ENCODE measurements around the gene GRIK5.

The GRIK5 gene

DNA sequence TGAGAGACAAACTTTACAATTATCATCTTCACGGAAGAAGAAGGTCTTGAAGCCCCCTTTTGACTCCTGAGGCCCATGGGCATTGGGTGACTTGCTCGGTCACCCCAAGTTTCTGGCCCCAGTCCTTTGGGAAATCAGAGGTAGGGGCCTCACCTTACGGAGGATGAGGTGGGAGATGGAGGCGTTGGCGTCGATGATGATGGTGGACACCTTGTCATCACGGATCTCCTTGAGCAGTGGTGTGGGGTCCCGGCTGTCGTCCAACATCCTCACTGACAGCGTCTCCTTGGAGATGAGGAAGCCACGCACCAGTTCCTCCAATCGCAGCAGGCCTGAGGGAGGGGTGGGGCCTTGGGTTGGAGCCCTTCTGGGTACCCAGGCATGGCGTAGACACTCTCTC lies 10.8 kb downstream of the GRIK5 start:
- no peak for TF ChIP-seq ZFX (IDR thresholded peaks at IDR 0.05)
- TF ChIP-seq, protein P1, sequence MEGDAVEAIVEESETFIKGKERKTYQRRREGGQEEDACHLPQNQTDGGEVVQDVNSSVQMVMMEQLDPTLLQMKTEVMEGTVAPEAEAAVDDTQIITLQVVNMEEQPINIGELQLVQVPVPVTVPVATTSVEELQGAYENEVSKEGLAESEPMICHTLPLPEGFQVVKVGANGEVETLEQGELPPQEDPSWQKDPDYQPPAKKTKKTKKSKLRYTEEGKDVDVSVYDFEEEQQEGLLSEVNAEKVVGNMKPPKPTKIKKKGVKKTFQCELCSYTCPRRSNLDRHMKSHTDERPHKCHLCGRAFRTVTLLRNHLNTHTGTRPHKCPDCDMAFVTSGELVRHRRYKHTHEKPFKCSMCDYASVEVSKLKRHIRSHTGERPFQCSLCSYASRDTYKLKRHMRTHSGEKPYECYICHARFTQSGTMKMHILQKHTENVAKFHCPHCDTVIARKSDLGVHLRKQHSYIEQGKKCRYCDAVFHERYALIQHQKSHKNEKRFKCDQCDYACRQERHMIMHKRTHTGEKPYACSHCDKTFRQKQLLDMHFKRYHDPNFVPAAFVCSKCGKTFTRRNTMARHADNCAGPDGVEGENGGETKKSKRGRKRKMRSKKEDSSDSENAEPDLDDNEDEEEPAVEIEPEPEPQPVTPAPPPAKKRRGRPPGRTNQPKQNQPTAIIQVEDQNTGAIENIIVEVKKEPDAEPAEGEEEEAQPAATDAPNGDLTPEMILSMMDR (conservative IDR thresholded peaks at IDR 0.05): no peak
- no peak overlapping the region for H3K27ac ChIP-seq

DNA sequence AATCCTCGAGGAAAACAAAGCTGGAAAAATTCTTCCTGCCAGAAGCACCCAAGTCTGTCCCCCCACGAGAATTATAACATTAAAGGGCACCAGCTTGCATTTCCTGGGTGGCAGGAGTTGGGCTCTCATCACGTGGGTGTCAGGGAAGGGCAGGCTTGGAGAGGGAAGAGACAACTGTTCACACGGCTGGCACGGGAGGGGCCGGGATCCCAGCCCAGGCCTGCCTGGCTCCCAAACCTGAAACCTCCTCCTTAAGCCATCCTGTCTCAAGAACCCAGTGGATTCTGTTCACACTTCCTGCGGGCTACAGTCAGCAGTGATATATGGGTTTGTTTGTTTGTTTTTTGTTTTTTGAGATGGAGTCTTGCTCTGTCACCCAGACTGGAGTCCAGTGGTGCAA lies 12.2 kb downstream of the GRIK5 start:
- TF ChIP-seq ZFX (IDR thresholded peaks at IDR 0.05): no peak
- no peak overlapping the region for H3K27ac ChIP-seq

DNA sequence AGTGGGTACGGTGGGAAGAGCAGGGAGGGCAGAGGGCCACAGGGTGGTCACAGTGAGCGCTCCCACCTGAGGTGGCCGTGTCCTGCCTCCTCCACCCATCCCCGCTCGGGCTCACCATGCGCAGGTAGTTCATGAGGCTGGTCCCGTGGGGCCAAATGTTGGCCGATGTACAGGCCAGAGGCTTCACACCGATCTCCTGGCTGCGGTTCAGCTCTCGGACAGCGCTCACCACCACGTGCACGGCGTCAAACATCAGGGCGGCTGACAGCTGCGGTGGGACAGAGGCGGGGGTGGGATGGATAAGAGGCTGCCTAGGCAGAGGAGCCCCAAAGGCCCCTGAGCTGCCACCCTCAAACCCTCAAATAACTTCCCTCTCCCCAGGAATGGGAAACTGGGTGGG lies 15.8 kb downstream of the GRIK5 start:
- TF ChIP-seq ZFX (IDR thresholded peaks at IDR 0.05): no peak
- TF ChIP-seq, protein P1 (conservative IDR thresholded peaks at IDR 0.05): no peak
- H3K27ac ChIP-seq: no peak overlapping the region

DNA sequence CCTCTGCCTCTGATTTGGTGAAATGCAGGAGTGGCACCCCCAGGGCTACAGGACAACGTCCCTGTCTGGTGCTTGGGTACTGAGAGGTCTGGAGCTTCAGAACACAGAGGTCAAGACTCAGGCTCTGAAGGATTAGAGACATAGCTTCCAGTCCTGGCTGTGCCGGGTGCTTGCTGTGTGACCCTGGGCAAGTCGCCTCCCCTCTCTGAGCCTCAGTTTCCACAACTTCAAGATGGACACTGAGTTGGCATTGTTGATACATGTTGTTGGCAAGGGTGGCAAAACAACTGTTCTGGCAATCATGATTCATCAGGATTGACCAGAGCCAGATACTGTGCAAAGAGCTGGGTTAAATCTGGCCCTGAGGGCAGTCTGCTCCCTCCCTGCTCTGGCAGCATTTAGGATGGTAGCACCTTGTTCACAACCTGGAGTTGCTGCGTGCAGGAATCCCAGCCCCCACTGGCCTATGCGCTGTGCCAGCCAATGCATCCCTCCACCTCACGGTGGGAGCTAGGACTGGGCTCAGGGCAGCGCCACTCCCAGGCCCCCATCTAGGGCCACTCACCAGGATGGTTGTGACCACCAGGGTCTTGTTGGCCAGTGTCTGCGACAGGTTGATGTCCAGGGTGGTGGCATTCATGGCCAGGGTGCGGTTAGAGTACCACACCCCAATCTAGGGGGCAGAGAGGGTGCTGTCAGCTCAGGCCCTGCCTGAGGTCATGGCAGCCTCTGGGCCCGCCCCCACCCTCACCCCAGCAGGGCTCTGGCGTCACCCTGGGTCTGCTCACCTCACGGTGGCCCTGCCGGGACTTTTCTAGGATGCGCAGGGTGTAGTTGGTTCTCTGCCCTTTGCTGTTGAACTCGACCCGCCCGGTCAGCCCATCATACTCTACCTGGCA lies 16.7 kb downstream of the GRIK5 start:
- TF ChIP-seq, protein P1 (conservative IDR thresholded peaks at IDR 0.05): no peak
- TF ChIP-seq ZFX (IDR thresholded peaks at IDR 0.05): no peak
- no peak overlapping the region for H3K27ac ChIP-seq

DNA sequence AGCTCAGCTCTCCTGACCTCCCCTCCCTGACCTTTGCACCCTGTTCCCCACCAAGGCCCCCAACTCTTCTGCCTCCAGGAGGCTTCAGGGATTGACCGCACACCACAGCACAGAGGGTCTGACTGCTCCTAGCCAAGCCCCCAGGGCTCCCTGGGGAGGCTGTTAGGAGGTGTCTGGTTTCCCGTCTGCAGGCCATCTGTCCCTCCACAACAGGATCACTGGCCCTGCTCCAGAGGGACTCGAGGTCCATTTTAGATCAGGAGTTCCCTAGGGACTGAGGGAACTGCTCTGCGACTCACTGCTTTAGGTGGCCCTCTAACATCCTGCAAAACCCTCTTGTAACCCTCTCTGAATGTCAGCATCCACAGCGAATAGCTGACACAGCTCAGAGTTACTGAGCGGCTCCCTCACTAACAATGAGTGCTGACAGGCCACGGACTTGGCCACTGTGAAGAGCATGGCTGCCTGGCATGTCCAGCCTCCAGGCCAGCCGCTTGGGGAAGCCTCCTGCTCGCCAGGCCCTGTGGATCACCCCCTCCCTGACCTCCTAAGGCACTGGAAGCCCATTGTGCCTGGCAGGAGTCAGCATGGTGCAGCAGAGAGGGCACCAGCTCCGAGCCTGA lies 17.7 kb downstream of the GRIK5 start:
- no peak overlapping the region for H3K27ac ChIP-seq
- no peak for TF ChIP-seq ZFX (IDR thresholded peaks at IDR 0.05)
- TF ChIP-seq, protein P1 (conservative IDR thresholded peaks at IDR 0.05): no peak

DNA sequence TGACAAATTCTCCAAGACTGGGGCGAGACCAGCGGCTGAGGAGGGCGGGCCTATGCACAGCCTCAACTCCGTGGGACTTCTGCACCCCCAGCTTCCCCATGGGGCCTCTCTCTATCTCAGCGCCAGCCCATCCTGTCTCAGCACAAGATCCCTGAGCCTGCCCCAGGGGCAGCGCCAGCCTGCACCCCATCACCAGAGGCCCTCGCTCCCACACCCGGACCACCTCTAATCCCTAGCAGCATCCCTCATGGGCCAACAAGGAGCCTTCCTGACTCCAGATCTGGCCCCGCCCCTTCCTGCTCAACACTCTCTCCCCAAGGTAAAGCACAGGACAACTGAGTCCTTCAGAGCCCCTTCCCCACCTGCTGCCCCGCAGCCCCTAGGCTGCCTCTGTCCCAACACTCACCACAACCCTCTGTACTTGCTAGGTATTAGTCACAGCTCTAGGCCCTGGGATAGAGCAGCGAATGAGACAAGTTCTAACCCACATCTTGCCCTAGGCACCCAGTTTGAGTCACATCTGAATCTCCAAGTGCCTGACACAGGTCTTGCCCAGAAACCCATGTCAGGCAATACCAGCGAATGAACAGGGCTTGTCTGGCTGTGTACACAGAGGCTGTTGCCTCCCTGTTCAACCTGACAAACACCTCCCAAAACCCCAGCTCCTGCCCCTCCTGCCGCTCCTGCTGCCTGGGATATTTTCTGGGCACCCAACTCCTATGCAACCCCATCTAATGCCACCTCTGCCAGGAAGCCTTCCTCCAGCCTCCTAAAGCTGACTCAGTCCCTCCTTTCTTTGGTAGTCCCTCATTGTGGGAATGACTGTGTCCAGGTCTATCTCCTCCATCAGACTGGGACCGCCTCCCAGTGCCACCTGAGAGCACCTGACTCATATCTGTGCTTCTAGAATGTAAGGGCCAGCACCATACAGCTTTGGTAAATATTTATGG lies 18.6 kb downstream of the GRIK5 start:
- no peak overlapping the region for H3K27ac ChIP-seq
- TF ChIP-seq, protein P1 (conservative IDR thresholded peaks at IDR 0.05): no peak
- TF ChIP-seq ZFX (IDR thresholded peaks at IDR 0.05): no peak

DNA sequence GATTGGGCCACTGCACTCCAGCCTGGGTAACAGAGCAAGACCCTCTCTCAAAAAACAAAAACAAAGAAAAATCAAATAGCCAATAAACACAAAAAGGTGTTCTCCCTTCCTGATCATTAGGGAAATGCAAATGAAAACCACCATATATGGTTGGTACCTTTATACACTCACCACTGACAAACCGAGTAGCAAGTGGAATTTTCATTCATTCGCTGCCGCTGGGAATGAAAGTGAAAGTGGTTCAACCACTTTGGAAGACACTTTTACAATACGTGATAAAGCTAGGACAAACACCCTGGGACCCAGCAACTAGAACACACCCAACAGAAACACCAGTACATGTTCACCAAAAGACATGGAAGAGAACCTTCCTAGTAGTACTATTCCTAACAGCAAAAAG lies 21.0 kb downstream of the GRIK5 start:
- no peak overlapping the region for H3K27ac ChIP-seq
- no peak for TF ChIP-seq ZFX (IDR thresholded peaks at IDR 0.05)
- TF ChIP-seq, protein P1 (conservative IDR thresholded peaks at IDR 0.05): no peak
